GM18499 (cell line): Measurements from ENCODE around the gene ARV1.
"Not testable (repeated sequence)": the region's sequence is repeated elsewhere in the genome, so short reads cannot be mapped to it uniquely, and the experiment has no call there.

ENCODE experiments used
- ATAC-seq: cut with Tn5 transposase; IDR thresholded peaks from one replicate; pipeline ENCODE4 v1.9.1; 2021; ENCODE audit warnings: moderate number of reproducible peaks; ENCODE audit not compliant: insufficient read depth, unreplicated experiment

Gene ARV1

GRCh38 chr1:231016234-231016633 is 37.3 kb downstream of the ARV1 start:
- ATAC-seq: no peak

GRCh38 chr1:231016966-231017365 is 38.1 kb downstream of the ARV1 start:
- ATAC-seq: no peak

- no peak for ATAC-seq
Measured at GRCh38 chr1:231019711-231020110, 40.8 kb downstream of the ARV1 start.

- ATAC-seq: no peak
Measured at GRCh38 chr1:231020139-231020601, 41.3 kb downstream of the ARV1 start.

GRCh38 chr1:231020816-231021215 is 41.9 kb downstream of the ARV1 start:
- ATAC-seq: no peak

- ATAC-seq: no peak
Measured at GRCh38 chr1:231021540-231022031, 42.7 kb downstream of the ARV1 start.

GRCh38 chr1:231022543-231022942 is 43.6 kb downstream of the ARV1 start:
- not testable (repeated sequence) for ATAC-seq

GRCh38 chr1:231023150-231023549 is 44.3 kb downstream of the ARV1 start:
- no peak for ATAC-seq

- no peak for ATAC-seq
Measured at GRCh38 chr1:231026576-231026975, 47.7 kb downstream of the ARV1 start.

- ATAC-seq: no peak
Measured at GRCh38 chr1:231027136-231027925, 48.4 kb downstream of the ARV1 start.

- no peak for ATAC-seq
Measured at GRCh38 chr1:231027971-231028370, 49.1 kb downstream of the ARV1 start.

GRCh38 chr1:231028682-231029081 is 49.8 kb downstream of the ARV1 start:
- no peak for ATAC-seq

GRCh38 chr1:231029247-231029646 is 50.4 kb downstream of the ARV1 start:
- not testable (repeated sequence) for ATAC-seq

- ATAC-seq: no peak
Measured at GRCh38 chr1:231029841-231030240, 50.9 kb downstream of the ARV1 start.

- no peak for ATAC-seq
Measured at GRCh38 chr1:231032963-231033362, 54.1 kb downstream of the ARV1 start.

- no peak for ATAC-seq
Measured at GRCh38 chr1:231035799-231036198, 56.9 kb downstream of the ARV1 start.

- no peak for ATAC-seq
Measured at GRCh38 chr1:231036416-231036815, 57.5 kb downstream of the ARV1 start.

GRCh38 chr1:231037585-231038517 is 59.0 kb downstream of the ARV1 start:
- ATAC-seq: no peak

GRCh38 chr1:231039161-231040018 is 60.5 kb downstream of the ARV1 start:
- ATAC-seq: no peak
